Mammary epithelial cell (primary cell): ENCODE data around the gene TMEM108.

ENCODE experiments used
- EZH2 ChIP-seq: IDR thresholded peaks from 2 replicates; pipeline ENCODE4 v1.6.1; 2012; ENCODE audit warnings: low read length, inconsistent platforms, borderline replicate concordance
- TF ChIP-seq, protein P1 (sequence below), 2 donors: IDR thresholded peaks in 1 of 2; conservative IDR thresholded peaks in 1 of 2; 2 replicates each; pipeline ENCODE4 v1.5.1; 2011 to 2012; ENCODE audit warnings: inconsistent platforms in 2 of 2, low read length in 2 of 2, mild to moderate bottlenecking in 2 of 2, control low read depth in 1 of 2, low read depth in 1 of 2; ENCODE audit not compliant: insufficient read depth in 1 of 2; ENCODE audit errors: extremely low read depth in 1 of 2

- TF ChIP-seq, protein P1, sequence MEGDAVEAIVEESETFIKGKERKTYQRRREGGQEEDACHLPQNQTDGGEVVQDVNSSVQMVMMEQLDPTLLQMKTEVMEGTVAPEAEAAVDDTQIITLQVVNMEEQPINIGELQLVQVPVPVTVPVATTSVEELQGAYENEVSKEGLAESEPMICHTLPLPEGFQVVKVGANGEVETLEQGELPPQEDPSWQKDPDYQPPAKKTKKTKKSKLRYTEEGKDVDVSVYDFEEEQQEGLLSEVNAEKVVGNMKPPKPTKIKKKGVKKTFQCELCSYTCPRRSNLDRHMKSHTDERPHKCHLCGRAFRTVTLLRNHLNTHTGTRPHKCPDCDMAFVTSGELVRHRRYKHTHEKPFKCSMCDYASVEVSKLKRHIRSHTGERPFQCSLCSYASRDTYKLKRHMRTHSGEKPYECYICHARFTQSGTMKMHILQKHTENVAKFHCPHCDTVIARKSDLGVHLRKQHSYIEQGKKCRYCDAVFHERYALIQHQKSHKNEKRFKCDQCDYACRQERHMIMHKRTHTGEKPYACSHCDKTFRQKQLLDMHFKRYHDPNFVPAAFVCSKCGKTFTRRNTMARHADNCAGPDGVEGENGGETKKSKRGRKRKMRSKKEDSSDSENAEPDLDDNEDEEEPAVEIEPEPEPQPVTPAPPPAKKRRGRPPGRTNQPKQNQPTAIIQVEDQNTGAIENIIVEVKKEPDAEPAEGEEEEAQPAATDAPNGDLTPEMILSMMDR (conservative IDR thresholded peaks at IDR 0.05 in 1 of 2, IDR thresholded peaks at IDR 0.05 in 1 of 2; ENCODE audit: extremely low read depth in 1 of 2, insufficient read depth in 1 of 2, low read depth in 1 of 2, low read length in 2 of 2), result no peak
- TF ChIP-seq EZH2, result no peak
These were observed 380.2 kb downstream of the TMEM108 start for GRCh38 chr3:133418361-133418760.
